Measurements from ENCODE around the gene HPS1.

The HPS1 gene

DNA sequence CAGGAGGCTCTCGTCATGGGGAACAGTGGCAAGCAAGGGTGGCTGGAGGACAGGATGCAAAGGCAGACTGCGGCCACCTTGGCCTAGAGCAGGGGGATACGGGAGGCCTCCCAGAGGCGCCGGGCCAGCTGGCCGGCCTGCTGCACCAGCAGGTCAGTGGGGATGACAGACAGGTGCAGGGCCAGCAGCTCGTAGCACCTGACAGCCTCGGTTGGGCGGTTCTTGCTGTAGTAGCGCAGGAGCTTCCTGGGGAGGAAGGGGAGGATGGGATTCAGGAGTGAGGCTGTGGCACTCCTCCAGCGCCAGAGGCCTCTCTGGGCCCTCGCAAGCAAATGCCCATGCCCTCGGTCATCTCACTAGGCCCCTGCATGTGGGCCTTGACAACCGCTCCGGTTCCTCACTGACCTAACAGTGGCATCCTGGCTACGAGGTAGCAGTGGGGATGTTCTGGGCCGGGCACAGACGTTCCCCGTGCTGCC is 29.2 kb downstream of the HPS1 start:
- DNase-seq (ENCODE audit: low spot score), result no peak
- Histone ChIP-seq H3K4ac (ENCODE audit: low read length) (no peak overlapping the region), H3K4me1 (ENCODE audit: control insufficient read depth in 2 of 2, insufficient read depth in 1 of 2, low read depth in 1 of 2, low read length in 2 of 2) (peaks cover 5 to 16% of the 10 kb centered on the region in 2 donors), H3K27me3 (ENCODE audit: control insufficient read depth in 3 of 3, insufficient read depth in 3 of 3, low read depth in 1 of 3, low read length in 3 of 3) (no peaks in the 10 kb centered on the region), H2AFZ (ENCODE audit: low read length) (no peak overlapping the region), H4K91ac (ENCODE audit: low read depth, low read length, poor library complexity) (no peak overlapping the region), H3K27ac (replicated peaks; ENCODE audit: low read length) (no peak overlapping the region), H2BK12ac (ENCODE audit: low read length) (no peak overlapping the region), H3K36me3 (replicated peaks in 1 of 2; ENCODE audit: control insufficient read depth in 2 of 2, insufficient read depth in 2 of 2, low read length in 2 of 2) (peaks cover 4 to 16% of the 10 kb centered on the region in 2 donors), H3K79me1 (ENCODE audit: low read depth, low read length) (no peaks in the 10 kb centered on the region), H3K23ac (ENCODE audit: low read depth, low read length, poor library complexity) (no peak overlapping the region), H2AK5ac (ENCODE audit: low read depth, low read length) (peak overlapping the region; percentile 38), H3K14ac (ENCODE audit: low read length) (no peak overlapping the region), H3K4me2 (ENCODE audit: insufficient read depth, low read length, poor library complexity, severe bottlenecking) (no peak overlapping the region), H2BK5ac (ENCODE audit: low read length) (no peak overlapping the region), H3K9ac (ENCODE audit: low read depth, low read length, poor library complexity) (no peak overlapping the region), H2BK120ac (ENCODE audit: low read depth, low read length) (no peak overlapping the region), H3K9me3 (replicated peaks in 1 of 2; ENCODE audit: control insufficient read depth in 2 of 2, insufficient read depth in 1 of 2, low read depth in 1 of 2, low read length in 2 of 2) (no peaks in the 10 kb centered on the region), H3K18ac (ENCODE audit: low read length) (peak overlapping the region; percentile 45), H3K4me3 (ENCODE audit: low read length in 2 of 2) (no peak overlapping the region), H2BK15ac (ENCODE audit: low read length) (no peak overlapping the region), H4K8ac (ENCODE audit: low read depth, low read length) (no peak overlapping the region)
- WGBS, 2 donors (ENCODE audit: extremely low coverage in 2 of 2, insufficient read length in 2 of 2, insufficient replicate concordance in 1 of 2), result no CpG with 5 or more reads among the region's 19 CpGs

DNA sequence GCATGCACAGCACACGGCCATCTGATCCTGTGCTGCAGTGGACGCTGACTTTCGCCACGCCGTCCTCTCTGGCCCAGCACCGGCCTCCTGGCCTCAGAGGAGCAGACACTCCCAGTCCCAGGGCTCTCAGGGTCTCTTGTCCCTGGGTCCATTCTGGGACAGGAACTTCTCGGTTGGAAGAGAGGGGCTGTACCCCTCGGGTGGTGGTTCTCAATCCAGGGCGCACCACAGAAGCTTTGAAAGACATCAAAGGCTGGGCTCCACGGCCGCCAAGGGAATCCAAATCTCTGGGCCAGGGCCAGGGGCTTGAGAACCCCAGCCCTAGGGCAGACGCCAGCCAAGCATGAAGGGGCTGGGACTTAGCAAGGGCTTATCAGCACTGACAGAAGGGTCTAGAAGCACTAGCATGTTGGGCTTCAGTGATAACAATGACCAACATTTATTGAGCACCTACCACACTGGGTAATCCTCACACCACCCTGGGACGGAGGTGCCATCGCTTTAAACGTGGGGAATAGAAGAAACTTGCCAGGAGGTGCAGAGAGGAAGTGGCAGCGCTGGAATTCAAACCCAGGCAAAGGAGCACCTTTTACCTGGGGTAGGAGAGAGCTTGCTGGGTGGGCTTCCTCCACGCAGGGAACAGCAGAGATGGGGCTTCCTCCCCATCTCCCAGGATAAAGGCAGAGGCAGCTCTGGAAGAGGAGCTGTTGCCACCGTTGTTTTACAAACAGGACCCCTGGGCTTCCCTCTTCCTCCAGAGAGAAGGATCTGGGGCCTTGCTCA is 29.9 kb downstream of the HPS1 start:
- no peaks in the 10 kb centered on the region for H3K27me3 ChIP-seq (ENCODE audit: control insufficient read depth in 3 of 3, insufficient read depth in 3 of 3, low read depth in 1 of 3, low read length in 3 of 3)
- no peak overlapping the region for H3K9ac ChIP-seq (ENCODE audit: low read depth, low read length, poor library complexity)
- H2BK120ac ChIP-seq (ENCODE audit: low read depth, low read length), result no peak overlapping the region
- no peak overlapping the region for H4K8ac ChIP-seq (ENCODE audit: low read depth, low read length)
- H2AFZ ChIP-seq (ENCODE audit: low read length), result no peak overlapping the region
- H3K27ac ChIP-seq (replicated peaks; ENCODE audit: low read length), result no peak overlapping the region
- peaks cover 4 to 13% of the 10 kb centered on the region in 2 donors for H3K36me3 ChIP-seq (replicated peaks in 1 of 2; ENCODE audit: control insufficient read depth in 2 of 2, insufficient read depth in 2 of 2, low read length in 2 of 2)
- H4K91ac ChIP-seq (ENCODE audit: low read depth, low read length, poor library complexity), result no peak overlapping the region
- H3K4me3 ChIP-seq (ENCODE audit: low read length in 2 of 2), result no peak overlapping the region
- no peak overlapping the region for H2BK15ac ChIP-seq (ENCODE audit: low read length)
- H3K79me1 ChIP-seq (ENCODE audit: low read depth, low read length), result no peaks in the 10 kb centered on the region
- no peak overlapping the region for H3K18ac ChIP-seq (ENCODE audit: low read length)
- no peak overlapping the region for H3K23ac ChIP-seq (ENCODE audit: low read depth, low read length, poor library complexity)
- no peaks in the 10 kb centered on the region for H3K9me3 ChIP-seq (replicated peaks in 1 of 2; ENCODE audit: control insufficient read depth in 2 of 2, insufficient read depth in 1 of 2, low read depth in 1 of 2, low read length in 2 of 2)
- H2BK12ac ChIP-seq (ENCODE audit: low read length), result no peak overlapping the region
- DNase-seq (ENCODE audit: low spot score), result no peak
- no peak overlapping the region for H3K14ac ChIP-seq (ENCODE audit: low read length)
- no peak overlapping the region for H2AK5ac ChIP-seq (ENCODE audit: low read depth, low read length)
- H3K4me2 ChIP-seq (ENCODE audit: insufficient read depth, low read length, poor library complexity, severe bottlenecking), result no peak overlapping the region
- WGBS, 2 donors (ENCODE audit: extremely low coverage in 2 of 2, insufficient read length in 2 of 2, insufficient replicate concordance in 1 of 2), result no CpG with 5 or more reads among the region's 18 CpGs
- H3K4ac ChIP-seq (ENCODE audit: low read length), result no peak overlapping the region
- peaks cover 5 to 16% of the 10 kb centered on the region in 2 donors for H3K4me1 ChIP-seq (ENCODE audit: control insufficient read depth in 2 of 2, insufficient read depth in 1 of 2, low read depth in 1 of 2, low read length in 2 of 2)
- no peak overlapping the region for H2BK5ac ChIP-seq (ENCODE audit: low read length)

DNA sequence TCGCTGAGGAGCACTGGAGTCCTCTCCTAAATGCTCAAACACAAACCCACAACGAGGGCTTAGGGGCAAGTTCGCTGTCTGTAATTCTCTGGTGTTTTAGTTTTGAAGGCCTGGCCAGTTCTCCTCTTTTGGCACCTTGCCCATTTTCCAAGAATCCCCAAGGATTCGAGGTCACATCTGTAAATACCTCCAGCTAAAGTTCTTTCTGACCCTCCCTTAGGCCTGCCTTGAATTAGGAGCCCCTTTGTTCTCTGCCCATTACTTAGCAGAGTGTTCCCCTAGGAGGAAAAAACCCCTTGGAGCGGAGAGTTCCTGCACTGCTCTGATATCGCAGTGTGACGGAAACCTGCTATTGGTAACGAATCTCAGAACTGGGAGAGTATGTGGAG is 31.0 kb downstream of the HPS1 start:
- no peak for DNase-seq (ENCODE audit: low spot score)
- H3K4me2 ChIP-seq (ENCODE audit: insufficient read depth, low read length, poor library complexity, severe bottlenecking), result no peak overlapping the region
- peak overlapping the region in 1 of 2 donors; percentile 32 for H3K4me3 ChIP-seq (ENCODE audit: low read length in 2 of 2)
- no peaks in the 10 kb centered on the region for H3K27me3 ChIP-seq (ENCODE audit: control insufficient read depth in 3 of 3, insufficient read depth in 3 of 3, low read depth in 1 of 3, low read length in 3 of 3)
- H4K91ac ChIP-seq (ENCODE audit: low read depth, low read length, poor library complexity), result no peak overlapping the region
- H3K14ac ChIP-seq (ENCODE audit: low read length), result peak overlapping the region; percentile 2
- H3K27ac ChIP-seq (replicated peaks; ENCODE audit: low read length), result peak overlapping the region; percentile 26
- H2BK120ac ChIP-seq (ENCODE audit: low read depth, low read length), result no peak overlapping the region
- H2BK15ac ChIP-seq (ENCODE audit: low read length), result peak overlapping the region; percentile 3
- H3K18ac ChIP-seq (ENCODE audit: low read length), result peak overlapping the region; percentile 13
- H2BK5ac ChIP-seq (ENCODE audit: low read length), result no peak overlapping the region
- no CpG with 5 or more reads among the region's 8 CpGs for WGBS, 2 donors (ENCODE audit: extremely low coverage in 2 of 2, insufficient read length in 2 of 2, insufficient replicate concordance in 1 of 2)
- peaks cover 4 to 13% of the 10 kb centered on the region in 2 donors for H3K36me3 ChIP-seq (replicated peaks in 1 of 2; ENCODE audit: control insufficient read depth in 2 of 2, insufficient read depth in 2 of 2, low read length in 2 of 2)
- H3K4ac ChIP-seq (ENCODE audit: low read length), result no peak overlapping the region
- H4K8ac ChIP-seq (ENCODE audit: low read depth, low read length), result peak overlapping the region; percentile 84
- H2BK12ac ChIP-seq (ENCODE audit: low read length), result peak overlapping the region; percentile 8
- H3K23ac ChIP-seq (ENCODE audit: low read depth, low read length, poor library complexity), result no peak overlapping the region
- H3K4me1 ChIP-seq (ENCODE audit: control insufficient read depth in 2 of 2, insufficient read depth in 1 of 2, low read depth in 1 of 2, low read length in 2 of 2), result peaks cover 5 to 16% of the 10 kb centered on the region in 2 donors
- H3K9me3 ChIP-seq (replicated peaks in 1 of 2; ENCODE audit: control insufficient read depth in 2 of 2, insufficient read depth in 1 of 2, low read depth in 1 of 2, low read length in 2 of 2), result no peaks in the 10 kb centered on the region
- peak overlapping the region; percentile 2 for H2AK5ac ChIP-seq (ENCODE audit: low read depth, low read length)
- H3K79me1 ChIP-seq (ENCODE audit: low read depth, low read length), result no peaks in the 10 kb centered on the region
- no peak overlapping the region for H3K9ac ChIP-seq (ENCODE audit: low read depth, low read length, poor library complexity)
- H2AFZ ChIP-seq (ENCODE audit: low read length), result peak overlapping the region; percentile 93

- H3K4me2 ChIP-seq (ENCODE audit: insufficient read depth, low read length, poor library complexity, severe bottlenecking), result peak within 1 kb of the TSS; percentile 52
- H2AFZ ChIP-seq (ENCODE audit: low read length), result peak within 1 kb of the TSS; percentile 93
- peak within 1 kb of the TSS; percentile 2 for H2AK5ac ChIP-seq (ENCODE audit: low read depth, low read length)
- peak within 1 kb of the TSS; percentile 26 for H3K14ac ChIP-seq (ENCODE audit: low read length)
- H4K8ac ChIP-seq (ENCODE audit: low read depth, low read length), result peak within 1 kb of the TSS; percentile 84
- no peak within 1 kb of the TSS for H2BK120ac ChIP-seq (ENCODE audit: low read depth, low read length)
- H3K36me3 ChIP-seq (replicated peaks in 1 of 2; ENCODE audit: control insufficient read depth in 2 of 2, insufficient read depth in 2 of 2, low read length in 2 of 2), result peaks cover 4 to 13% of the 10 kb centered on the region in 2 donors
- no peaks in the 10 kb centered on the region for H3K9me3 ChIP-seq (replicated peaks in 1 of 2; ENCODE audit: control insufficient read depth in 2 of 2, insufficient read depth in 1 of 2, low read depth in 1 of 2, low read length in 2 of 2)
- peak within 1 kb of the TSS; percentile 8 for H2BK12ac ChIP-seq (ENCODE audit: low read length)
- H4K91ac ChIP-seq (ENCODE audit: low read depth, low read length, poor library complexity), result no peak within 1 kb of the TSS
- peak within 1 kb of the TSS; percentile 81 for H3K27ac ChIP-seq (replicated peaks; ENCODE audit: low read length)
- no peak within 1 kb of the TSS for H3K4ac ChIP-seq (ENCODE audit: low read length)
- no peaks in the 10 kb centered on the region for H3K27me3 ChIP-seq (ENCODE audit: control insufficient read depth in 3 of 3, insufficient read depth in 3 of 3, low read depth in 1 of 3, low read length in 3 of 3)
- H2BK5ac ChIP-seq (ENCODE audit: low read length), result peak within 1 kb of the TSS; percentile 3
- H2BK15ac ChIP-seq (ENCODE audit: low read length), result peak within 1 kb of the TSS; percentile 77
- no peaks in the 10 kb centered on the region for H3K79me1 ChIP-seq (ENCODE audit: low read depth, low read length)
- WGBS, 2 donors (ENCODE audit: extremely low coverage in 2 of 2, insufficient read length in 2 of 2, insufficient replicate concordance in 1 of 2), result no CpG with 5 or more reads among the region's 25 CpGs
- H3K4me3 ChIP-seq (ENCODE audit: low read length in 2 of 2), result peak within 1 kb of the TSS; percentile 59 to 67
- peak; percentile 42 for DNase-seq (ENCODE audit: low spot score)
- peaks cover 5 to 16% of the 10 kb centered on the region in 2 donors for H3K4me1 ChIP-seq (ENCODE audit: control insufficient read depth in 2 of 2, insufficient read depth in 1 of 2, low read depth in 1 of 2, low read length in 2 of 2)
- H3K9ac ChIP-seq (ENCODE audit: low read depth, low read length, poor library complexity), result peak within 1 kb of the TSS; percentile 73
- H3K23ac ChIP-seq (ENCODE audit: low read depth, low read length, poor library complexity), result peak within 1 kb of the TSS; percentile 87
- peak within 1 kb of the TSS; percentile 13 for H3K18ac ChIP-seq (ENCODE audit: low read length)
Observed at GRCh38 chr10:98414932-98415730, 31.6 kb downstream of the HPS1 start, which contains the start of gene PYROXD2. PYROXD2 (minus strand) TSS chr10:98415182; CDS start chr10:98415135, 47 bp downstream.

Data from neuronal stem cell (in vitro differentiated cells).